Sigmoid colon (tissue), 7 donors: Measurements from ENCODE around the gene XPR1. TPM values are rescaled to one million over a fixed set of nuclear protein-coding genes. Genes with fewer than 3 reads are reported as not detected.
A peak's percentile ranks its signal among the peaks of the same experiment; 100 is the strongest.

Source experiments
- DNase-seq: peaks from one replicate; pipeline ENCODE4 v3.0.0-alpha.2; 2019
- H3K27ac ChIP-seq, 4 donors: fragments of 200-600 bp; sonication (generic); one replicate each; pipeline ENCODE4 v1.5.1; 2016 to 2019; ENCODE audit warnings: mild to moderate bottlenecking in 1 of 4
- H3K27me3 ChIP-seq, 3 donors: fragments of 200-600 bp; sonication (generic); one replicate each; pipeline ENCODE4 v1.5.1; 2019; ENCODE audit warnings: mild to moderate bottlenecking in 1 of 3
- H3K36me3 ChIP-seq, 4 donors: fragments of 200-600 bp; sonication (generic); one replicate each; pipeline ENCODE4 v1.5.1; 2016 to 2019
- H3K4me1 ChIP-seq, 4 donors: fragments of 200-600 bp; sonication (generic); one replicate each; pipeline ENCODE4 v1.5.1; 2017 to 2019
- H3K4me3 ChIP-seq, 4 donors: fragments of 200-600 bp; sonication (generic); one replicate each; pipeline ENCODE4 v1.5.1; 2017 to 2019; ENCODE audit warnings: mild to moderate bottlenecking in 2 of 4, moderate library complexity in 1 of 4
- H3K9me3 ChIP-seq, 4 donors: fragments of 200-600 bp in 3 of 4; sonication (generic) in 3 of 4; one replicate each; pipeline versions ENCODE4 v1.5.1 to v1.6.1; 2013 to 2019
- EP300 ChIP-seq, 4 donors: sonication (generic); formaldehyde crosslinking; IDR thresholded peaks; one replicate each; pipeline ENCODE4 v1.6.1; 2017; ENCODE audit warnings: antibody characterized with exemption in 4 of 4
- POLR2A ChIP-seq, 2 donors: fragments of 450-650 bp; IDR thresholded peaks; one replicate each; pipeline ENCODE4 v1.6.1; 2016; ENCODE audit warnings: antibody characterized with exemption in 2 of 2, mild to moderate bottlenecking in 2 of 2, moderate library complexity in 2 of 2
- POLR2AphosphoS5 ChIP-seq, 4 donors: sonication (generic); formaldehyde crosslinking; IDR thresholded peaks; one replicate each; pipeline ENCODE4 v1.6.1; 2017; ENCODE audit warnings: antibody characterized with exemption in 4 of 4
- WGBS, 2 donors: extraction: QIAGEN DNeasy Blood & Tissue Kit; methylation state at CpG; one replicate each; pipeline ENCODE4 v1.1.7; 2013; 5-methylcytosine and 5-hydroxymethylcytosine counted together
- intact Hi-C: fragments of 100-400 bp; cut with DNase I; formaldehyde crosslinking; loops from one replicate; pipeline ENCODE4 v1.15.1; 2023
- polyA plus RNA-seq, 3 donors: library from polyadenylated mRNA; stranded (reverse); fragments of 200-250 nt; gene quantifications; one replicate each; pipeline ENCODE4 v1.2.3, GENCODE V29; 2013
- total RNA-seq, 4 donors: library from RNA; depleted of rRNA; stranded (reverse); fragments of >200 nt; gene quantifications; one replicate each; pipeline ENCODE4 v1.1.0, GENCODE V29; 2016
- TF ChIP-seq, protein P1 (sequence below), 4 experiments: fragments of 450-650 bp in 3 of 4; fragments of 200-600 bp in 1 of 4; IDR thresholded peaks; one replicate each; pipeline ENCODE4 v1.5.1; 2016 to 2019; ENCODE audit warnings: antibody characterized with exemption in 4 of 4, mild to moderate bottlenecking in 3 of 4, moderate library complexity in 2 of 4
- donor health status: healthy with polysubstance abuse.
- donor health status: Bipolar disorder and iron deficiency.
- donor health status: healthy.

The XPR1 gene
- total and polyA plus RNA-seq, 7 donors, result 1.8 to 18.8 (median 11.3) TPM

DNA sequence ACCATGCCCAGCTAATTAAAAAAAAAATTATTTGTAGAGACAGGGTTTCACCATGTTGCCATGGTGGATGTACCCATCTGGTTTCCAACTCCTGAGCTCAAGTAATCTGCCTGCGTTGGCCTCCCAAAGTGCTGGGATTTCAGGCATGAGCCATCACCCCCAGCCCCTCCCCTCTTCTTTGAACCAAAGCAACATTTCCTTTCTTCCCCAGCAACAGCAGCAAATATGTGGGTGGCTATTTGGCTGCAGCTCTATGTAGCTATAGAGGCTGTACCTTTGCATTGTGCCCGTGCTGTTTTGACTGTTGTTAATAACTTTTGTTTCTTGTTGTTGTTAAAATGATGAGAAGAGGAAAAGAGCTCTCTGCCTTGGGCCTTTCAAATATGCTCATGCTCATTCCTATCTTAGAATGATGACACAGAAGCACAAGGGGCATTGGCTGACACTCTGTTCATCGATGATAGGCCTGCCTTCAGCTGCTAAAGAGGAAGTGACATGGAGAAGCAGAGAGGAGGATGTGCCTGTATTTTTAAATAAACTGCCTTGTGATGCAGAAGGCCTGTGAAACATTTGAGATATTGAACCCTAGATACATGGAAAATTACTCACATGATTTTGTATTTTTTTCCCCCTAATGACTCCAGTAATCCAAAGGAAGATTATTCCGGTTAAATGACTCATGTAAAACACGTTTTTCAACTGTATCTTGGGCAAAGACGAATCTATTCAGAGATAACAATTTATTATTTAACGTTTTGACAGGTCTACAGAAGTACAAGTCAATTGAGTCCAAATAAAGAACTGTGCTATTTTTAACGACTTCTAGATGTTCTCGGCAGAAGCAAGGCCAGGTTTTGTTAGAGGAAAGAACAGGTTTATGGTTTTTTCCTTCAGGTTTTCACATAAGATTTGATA is 20.5 kb upstream of the XPR1 start:
- H3K27me3 ChIP-seq, result no peaks in the 10 kb centered on the region
- H3K9me3 ChIP-seq, result no peaks in the 10 kb centered on the region
- H3K27ac ChIP-seq, result peak overlapping the region in 3 of 4 donors; percentile 36 to 51 (median 37)
- TF ChIP-seq, protein P1, sequence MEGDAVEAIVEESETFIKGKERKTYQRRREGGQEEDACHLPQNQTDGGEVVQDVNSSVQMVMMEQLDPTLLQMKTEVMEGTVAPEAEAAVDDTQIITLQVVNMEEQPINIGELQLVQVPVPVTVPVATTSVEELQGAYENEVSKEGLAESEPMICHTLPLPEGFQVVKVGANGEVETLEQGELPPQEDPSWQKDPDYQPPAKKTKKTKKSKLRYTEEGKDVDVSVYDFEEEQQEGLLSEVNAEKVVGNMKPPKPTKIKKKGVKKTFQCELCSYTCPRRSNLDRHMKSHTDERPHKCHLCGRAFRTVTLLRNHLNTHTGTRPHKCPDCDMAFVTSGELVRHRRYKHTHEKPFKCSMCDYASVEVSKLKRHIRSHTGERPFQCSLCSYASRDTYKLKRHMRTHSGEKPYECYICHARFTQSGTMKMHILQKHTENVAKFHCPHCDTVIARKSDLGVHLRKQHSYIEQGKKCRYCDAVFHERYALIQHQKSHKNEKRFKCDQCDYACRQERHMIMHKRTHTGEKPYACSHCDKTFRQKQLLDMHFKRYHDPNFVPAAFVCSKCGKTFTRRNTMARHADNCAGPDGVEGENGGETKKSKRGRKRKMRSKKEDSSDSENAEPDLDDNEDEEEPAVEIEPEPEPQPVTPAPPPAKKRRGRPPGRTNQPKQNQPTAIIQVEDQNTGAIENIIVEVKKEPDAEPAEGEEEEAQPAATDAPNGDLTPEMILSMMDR (IDR thresholded peaks at IDR 0.05), result no peak
- TF ChIP-seq POLR2AphosphoS5 (IDR thresholded peaks at IDR 0.05), result no peak
- TF ChIP-seq EP300 (IDR thresholded peaks at IDR 0.05), result no peak
- no peak for TF ChIP-seq POLR2A (IDR thresholded peaks at IDR 0.05)
- H3K36me3 ChIP-seq, result no peaks in the 10 kb centered on the region
- intact Hi-C loops, result no loop called here
- no peak overlapping the region for H3K4me3 ChIP-seq
- WGBS, 2 donors, result 62 to 75% methylated on average over 9 of the region's 9 CpGs
- peaks cover 0 to 26% (median 9%) of the 10 kb centered on the region in 4 donors for H3K4me1 ChIP-seq
- DNase-seq, result no peak

DNA sequence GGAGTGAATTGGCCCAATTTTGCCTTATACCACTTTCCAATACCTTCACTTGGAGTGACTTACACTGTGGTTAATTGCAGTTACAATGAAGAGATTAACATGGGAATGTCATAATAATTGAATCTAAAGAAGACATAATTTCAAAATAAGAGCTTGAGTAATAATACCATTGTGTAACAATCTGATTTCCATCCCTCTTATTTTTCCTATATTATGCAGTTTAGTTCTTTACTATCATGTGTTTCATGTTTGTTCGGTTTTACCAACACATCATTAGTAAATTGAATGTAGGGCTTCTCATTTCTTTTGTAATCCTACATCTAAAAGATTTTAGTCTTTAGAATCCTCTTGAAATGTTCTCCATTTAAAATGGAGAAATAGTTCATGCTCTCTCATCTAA is 19.2 kb upstream of the XPR1 start:
- 96 to 98% methylated on average over 1 of the region's 1 CpG for WGBS, 2 donors

DNA sequence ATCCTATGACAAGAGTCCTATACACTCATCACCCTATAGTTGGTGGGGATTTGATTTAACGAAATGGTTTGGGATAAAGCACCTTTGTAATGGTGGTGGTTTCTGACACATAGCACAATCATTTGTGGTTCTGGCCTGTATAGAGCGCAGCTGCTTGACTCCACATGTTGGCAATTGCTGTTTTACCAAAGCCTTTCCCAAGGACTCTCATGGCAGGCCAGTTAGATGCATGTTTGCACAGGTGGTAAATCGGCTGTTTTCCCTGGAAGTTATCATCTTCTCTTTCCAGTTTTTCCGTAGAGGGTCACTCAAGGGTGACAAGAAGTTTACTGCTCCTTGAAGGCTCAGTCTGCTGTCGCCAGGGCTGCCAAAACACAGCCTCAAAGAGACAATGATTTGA is 17.1 kb upstream of the XPR1 start:
- whole genome bisulfite sequencing, 2 donors, result 54 to 75% methylated on average over 5 of the region's 5 CpGs
- Histone ChIP-seq H3K27ac (no peak overlapping the region), H3K4me1 (peaks cover 0 to 28% (median 9%) of the 10 kb centered on the region in 4 donors), H3K9me3 (no peaks in the 10 kb centered on the region), H3K36me3 (no peaks in the 10 kb centered on the region), H3K27me3 (no peaks in the 10 kb centered on the region), H3K4me3 (no peak overlapping the region)
- intact Hi-C loops, result no loop called here
- TF ChIP-seq POLR2A (IDR thresholded peaks at IDR 0.05) (no peak), EP300 (IDR thresholded peaks at IDR 0.05) (no peak), POLR2AphosphoS5 (IDR thresholded peaks at IDR 0.05) (no peak)
- TF ChIP-seq, protein P1 (IDR thresholded peaks at IDR 0.05), result no peak
- DNase-seq, result no peak

More for the DNA sequence above, 19.2 kb upstream of the XPR1 start:
- peak overlapping the region in 1 of 4 donors; percentile 51 for H3K27ac ChIP-seq
- no peaks in the 10 kb centered on the region for H3K9me3 ChIP-seq
- no peak overlapping the region for H3K4me3 ChIP-seq
- intact Hi-C loops, result no loop called here
- H3K4me1 ChIP-seq, result peaks cover 0 to 28% (median 9%) of the 10 kb centered on the region in 4 donors
- no peaks in the 10 kb centered on the region for H3K36me3 ChIP-seq
- H3K27me3 ChIP-seq, result no peaks in the 10 kb centered on the region
- no peak for TF ChIP-seq EP300 (IDR thresholded peaks at IDR 0.05)
- no peak for DNase-seq

DNA sequence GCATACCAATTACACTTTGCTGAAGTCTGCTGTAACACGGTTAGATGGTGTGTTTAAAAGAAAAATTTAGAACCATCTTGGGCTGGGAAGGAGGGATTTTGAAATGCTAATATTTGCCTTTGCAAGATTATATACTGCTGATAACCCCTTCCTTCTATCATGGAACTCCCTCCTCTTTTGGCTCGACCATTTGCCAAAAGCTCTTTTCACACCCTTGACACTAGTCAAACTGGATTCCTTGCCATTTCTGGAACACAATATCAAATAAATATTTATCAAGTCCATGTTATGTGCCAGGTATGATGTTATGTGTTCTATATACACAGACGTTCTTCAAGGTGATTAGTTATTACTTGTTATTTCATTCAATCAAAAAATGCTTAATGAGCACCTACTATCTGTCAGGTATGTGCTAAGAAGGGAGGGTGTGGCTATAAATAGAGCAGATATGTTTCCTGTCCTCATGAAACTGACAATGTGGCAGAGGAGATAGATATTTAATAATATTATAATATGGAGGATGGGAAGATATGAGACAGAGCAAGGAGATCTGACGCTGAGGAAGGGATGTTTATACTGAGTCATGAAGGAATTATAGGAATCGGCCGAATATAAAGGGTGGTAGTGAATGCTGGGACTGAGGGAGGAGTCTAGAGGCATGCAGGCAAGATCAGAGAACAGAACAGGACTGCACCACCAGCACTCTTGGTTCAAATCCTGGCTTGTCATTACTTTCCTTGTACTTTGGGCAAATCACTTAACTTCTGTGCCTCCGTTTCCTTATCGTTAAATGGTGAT is 16.1 kb upstream of the XPR1 start:
- TF ChIP-seq POLR2AphosphoS5 (IDR thresholded peaks at IDR 0.05) (peak in 1 of 4 donors; percentile 8), EP300 (IDR thresholded peaks at IDR 0.05) (no peak)
- H3K27ac ChIP-seq, result peak overlapping the region in 1 of 4 donors; percentile 11
- H3K4me3 ChIP-seq, result no peak overlapping the region
- peaks cover 0 to 22% (median 9%) of the 10 kb centered on the region in 4 donors for H3K4me1 ChIP-seq
- intact Hi-C loops, result no loop called here
- no peaks in the 10 kb centered on the region for H3K36me3 ChIP-seq
- no peaks in the 10 kb centered on the region for H3K27me3 ChIP-seq
- DNase-seq, result no peak
- 74 to 76% methylated on average over 8 of the region's 8 CpGs for WGBS, 2 donors
- no peaks in the 10 kb centered on the region for H3K9me3 ChIP-seq

DNA sequence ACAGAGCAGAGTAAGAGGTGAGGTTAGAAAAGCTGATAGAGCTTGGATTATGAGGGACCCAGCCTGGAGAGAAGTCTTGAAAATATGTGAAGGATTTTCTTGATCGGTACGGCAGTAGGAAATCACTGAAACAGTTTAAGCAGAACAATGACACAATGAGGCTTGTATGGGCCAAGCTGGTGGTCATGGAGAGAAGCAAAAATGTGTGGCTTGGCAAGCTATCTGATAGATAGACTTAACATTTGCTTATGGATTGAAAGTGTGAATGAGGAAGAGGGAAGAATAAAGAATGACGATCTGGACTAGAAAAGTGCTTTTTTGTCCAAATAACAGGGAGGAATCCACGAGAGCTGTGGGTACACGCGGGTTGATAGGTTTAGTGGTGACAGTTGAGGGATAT is 15.4 kb upstream of the XPR1 start:
- intact Hi-C loops, result no loop called here
- Histone ChIP-seq H3K9me3 (no peaks in the 10 kb centered on the region), H3K4me1 (peaks cover 0 to 16% (median 7%) of the 10 kb centered on the region in 4 donors), H3K27ac (peak overlapping the region in 1 of 4 donors; percentile 11), H3K27me3 (no peaks in the 10 kb centered on the region), H3K36me3 (no peaks in the 10 kb centered on the region), H3K4me3 (no peak overlapping the region)
- WGBS, 2 donors, result 89 to 92% methylated on average over 6 of the region's 6 CpGs
- TF ChIP-seq POLR2A (IDR thresholded peaks at IDR 0.05) (no peak), EP300 (IDR thresholded peaks at IDR 0.05) (no peak), POLR2AphosphoS5 (IDR thresholded peaks at IDR 0.05) (no peak)
- TF ChIP-seq, protein P1 (IDR thresholded peaks at IDR 0.05), result no peak
- DNase-seq, result no peak
